Caki2 (cell line): ENCODE results near the gene ITSN1. TPM values are rescaled to one million over a fixed set of nuclear protein-coding genes. Genes with fewer than 3 reads are reported as not detected.
A peak's percentile ranks its signal among the peaks of the same experiment; 100 is the strongest.

Source experiments
- DNase-seq: peaks from one replicate; pipeline ENCODE4 v3.0.0-alpha.2; 2015; ENCODE audit warnings: low read depth
- in situ Hi-C: cut with HindIII; loops from 2 replicates; pipeline ENCODE4 v1.10.0; 2016; ENCODE audit warnings: low sequenced_read_pairs, low pct_unique_long_range_greater_than_20kb, mixed read lengths
- total RNA-seq: library from RNA; depleted of rRNA; stranded (reverse); fragments of >200 nt; shearing (Covaris generic); gene quantifications from 2 replicates; pipeline ENCODE4 v1.2.3, GENCODE V29; 2014; ENCODE audit warnings: low replicate concordance

The ITSN1 gene
- total RNA-seq, 1 experiment from 2014 or later: 36.1 TPM

DNA sequence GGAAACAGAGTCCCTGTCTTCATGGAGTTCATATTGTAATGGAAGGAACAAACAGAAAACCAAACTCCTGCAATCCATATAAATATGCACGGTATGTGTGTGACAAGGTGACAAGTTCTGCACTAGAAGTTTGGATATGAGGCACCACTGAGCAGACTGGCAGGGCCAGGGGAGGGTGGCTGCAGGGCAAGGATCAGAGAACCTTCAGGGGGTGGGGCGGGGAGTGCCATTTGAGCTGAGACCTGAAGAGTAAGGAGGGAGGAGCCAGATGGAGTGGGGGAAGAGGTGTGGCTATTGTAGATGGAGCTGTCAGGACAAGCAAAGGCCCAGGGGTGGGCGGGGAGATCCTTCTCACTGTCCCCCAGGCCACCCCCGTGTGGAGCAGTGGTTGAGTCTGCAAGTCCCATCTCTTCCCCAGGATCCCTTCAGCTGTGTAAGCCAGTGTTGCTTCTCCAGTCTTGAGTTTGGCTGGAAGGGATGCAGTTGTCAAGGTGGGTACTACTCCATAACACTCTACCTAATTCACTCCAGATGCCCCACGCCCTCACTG lies 196.9 kb downstream of the ITSN1 start:
- DNase-seq: no peak
- in situ Hi-C loops: no loop called here

DNA sequence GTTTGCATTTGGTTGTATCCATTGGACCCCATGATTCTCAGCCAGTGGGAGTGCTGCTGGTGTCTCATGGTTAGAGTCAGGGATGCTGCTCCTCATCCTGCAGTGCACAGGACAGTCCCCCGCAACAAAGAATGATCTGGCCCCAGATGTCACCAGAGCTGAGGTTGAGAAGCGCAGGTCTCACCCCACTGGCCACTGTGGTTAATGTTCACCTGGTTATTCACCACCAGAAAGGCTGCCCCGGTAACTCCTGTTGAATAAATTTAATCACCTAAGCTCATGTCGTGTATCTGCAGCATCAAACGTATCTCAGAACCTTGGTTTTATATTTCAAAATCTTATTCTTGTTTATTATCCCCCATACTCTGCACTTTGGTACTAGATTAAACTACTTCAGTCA lies 197.5 kb downstream of the ITSN1 start:
- in situ Hi-C loops: no loop called here
- peak; percentile 37 for DNase-seq

DNA sequence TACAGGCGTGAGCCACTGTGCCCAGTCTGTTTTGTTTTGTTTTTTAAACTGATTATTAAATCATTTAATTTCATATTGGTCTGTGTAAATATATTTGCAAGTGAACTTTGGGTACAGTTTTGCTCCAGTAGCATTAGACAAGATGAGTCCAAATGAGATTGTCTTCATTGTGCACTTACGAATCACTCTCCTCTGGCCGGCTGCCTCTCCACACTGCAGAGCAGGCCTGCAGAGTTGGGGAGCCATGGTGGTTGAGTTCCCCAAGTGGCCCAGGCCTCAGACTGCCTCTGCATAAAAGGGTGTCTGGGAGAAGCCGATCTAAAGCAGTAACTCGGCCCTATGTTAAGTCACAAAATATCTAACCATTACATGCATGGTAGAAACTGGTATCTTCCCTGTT lies 198.5 kb downstream of the ITSN1 start:
- in situ Hi-C loops: no loop called here
- no peak for DNase-seq

DNA sequence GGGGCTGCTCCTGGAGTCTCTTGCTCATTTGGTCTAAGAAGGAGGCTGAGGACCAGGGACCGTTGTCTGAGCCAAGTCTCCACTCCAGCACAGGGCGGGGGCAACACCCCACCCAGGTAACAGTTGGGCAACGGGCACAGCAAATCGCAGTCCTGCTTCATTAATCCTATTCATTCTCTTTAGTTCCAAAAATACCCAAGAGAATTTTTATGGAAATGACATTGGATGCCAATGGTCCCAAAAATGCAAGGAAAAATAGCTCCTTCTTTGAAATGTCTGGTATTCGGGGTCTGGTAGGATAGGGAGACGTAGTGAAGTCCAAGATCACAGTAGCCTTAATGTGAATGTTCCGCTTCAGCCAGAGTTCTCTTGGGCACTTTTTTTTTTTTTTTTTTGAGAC lies 199.3 kb downstream of the ITSN1 start:
- DNase-seq: no peak
- in situ Hi-C loops: no loop called here

DNA sequence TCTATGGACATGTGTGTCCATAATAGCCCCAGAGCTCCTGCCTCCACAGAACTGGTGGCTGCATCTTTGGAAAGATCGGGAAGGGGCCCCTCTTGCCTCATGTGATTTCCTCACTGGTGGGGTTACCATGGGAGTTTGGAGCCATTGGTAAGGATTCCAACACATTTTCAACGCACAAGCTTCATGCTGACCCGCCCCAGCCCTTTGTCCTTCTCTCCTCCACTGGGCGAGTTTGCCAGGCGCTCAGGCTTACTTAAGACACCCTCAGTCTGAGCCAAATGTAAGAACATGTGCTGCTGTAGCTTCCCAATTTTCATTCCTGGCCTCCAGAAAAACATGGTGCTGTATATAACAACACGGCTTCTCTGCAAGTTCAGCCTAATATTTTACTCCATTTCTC lies 200.9 kb downstream of the ITSN1 start:
- no peak for DNase-seq
- in situ Hi-C loops: no loop called here

DNA sequence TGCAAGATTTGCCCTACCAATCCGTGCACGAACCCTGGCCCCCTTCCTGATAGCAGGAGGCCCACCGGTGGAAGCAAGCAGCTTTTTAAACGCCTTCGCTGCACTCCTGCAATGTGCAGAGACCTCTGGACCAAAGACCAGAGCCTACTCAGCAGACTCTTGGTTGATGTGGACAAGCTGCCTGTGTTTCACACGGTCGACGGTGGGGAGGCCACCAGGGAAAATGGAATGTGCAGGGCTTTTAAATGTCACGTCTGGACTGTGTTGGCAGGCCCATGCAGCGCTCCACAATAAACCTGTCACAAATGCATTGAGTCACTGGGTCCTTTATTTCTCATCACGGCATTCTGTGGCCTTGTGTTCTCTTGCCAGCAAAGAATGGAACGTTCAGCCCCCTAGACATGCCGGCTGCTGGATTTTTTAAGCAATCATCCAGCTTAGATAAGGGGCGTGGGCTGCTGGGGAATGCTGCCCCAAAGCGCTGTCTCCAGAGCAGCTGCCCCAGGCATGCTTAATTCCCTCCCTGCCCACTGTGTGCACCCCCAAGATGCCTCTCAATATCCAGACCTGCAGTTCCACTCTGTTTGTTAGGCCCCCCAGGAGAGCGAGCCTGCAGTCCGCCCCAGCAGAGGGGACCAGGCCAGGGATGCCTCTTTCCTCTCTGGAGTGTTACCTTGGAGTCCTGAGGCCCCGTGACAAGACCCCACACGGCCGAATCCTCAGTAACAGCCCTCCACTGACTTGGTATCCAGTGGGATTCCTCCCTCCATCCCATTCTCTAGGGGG lies 202.0 kb downstream of the ITSN1 start:
- in situ Hi-C loops: no loop called here
- no peak for DNase-seq

DNA sequence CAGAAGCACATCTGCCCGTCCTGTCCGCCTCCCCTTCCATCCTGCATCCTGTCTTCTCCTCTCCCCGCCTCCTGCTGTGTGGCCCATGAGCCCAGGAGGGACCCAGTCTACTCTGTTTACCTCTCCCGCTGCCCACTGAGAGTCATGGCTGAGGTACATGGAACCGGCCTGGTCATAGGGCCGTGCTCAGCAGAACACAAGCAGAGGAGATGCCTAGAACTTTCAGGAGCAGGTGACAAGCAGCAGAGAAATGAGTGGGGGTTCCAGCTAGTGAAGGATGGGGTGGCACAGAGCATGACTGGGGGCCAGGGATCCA lies 202.5 kb downstream of the ITSN1 start:
- in situ Hi-C loops: no loop called here
- no peak for DNase-seq

DNA sequence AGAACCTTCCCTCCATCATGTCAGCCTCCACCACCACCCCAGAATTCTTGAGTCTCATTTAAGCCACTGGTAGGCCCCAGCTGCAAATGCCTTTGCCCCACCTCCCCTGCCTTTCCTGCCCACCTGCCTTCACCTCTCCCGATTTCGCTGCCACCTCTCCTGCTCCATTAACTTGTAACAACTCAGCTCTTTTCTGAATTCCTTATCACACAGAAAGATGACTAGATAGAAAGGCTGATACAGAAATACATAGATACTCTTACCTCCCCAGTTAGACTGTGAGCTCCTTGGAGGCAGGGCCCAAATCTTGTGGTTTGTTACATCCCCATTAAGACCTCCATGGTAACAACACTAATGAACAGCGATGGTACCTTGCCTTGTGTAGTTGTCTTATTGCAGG lies 203.8 kb downstream of the ITSN1 start:
- no peak for DNase-seq
- in situ Hi-C loops: no loop called here

DNA sequence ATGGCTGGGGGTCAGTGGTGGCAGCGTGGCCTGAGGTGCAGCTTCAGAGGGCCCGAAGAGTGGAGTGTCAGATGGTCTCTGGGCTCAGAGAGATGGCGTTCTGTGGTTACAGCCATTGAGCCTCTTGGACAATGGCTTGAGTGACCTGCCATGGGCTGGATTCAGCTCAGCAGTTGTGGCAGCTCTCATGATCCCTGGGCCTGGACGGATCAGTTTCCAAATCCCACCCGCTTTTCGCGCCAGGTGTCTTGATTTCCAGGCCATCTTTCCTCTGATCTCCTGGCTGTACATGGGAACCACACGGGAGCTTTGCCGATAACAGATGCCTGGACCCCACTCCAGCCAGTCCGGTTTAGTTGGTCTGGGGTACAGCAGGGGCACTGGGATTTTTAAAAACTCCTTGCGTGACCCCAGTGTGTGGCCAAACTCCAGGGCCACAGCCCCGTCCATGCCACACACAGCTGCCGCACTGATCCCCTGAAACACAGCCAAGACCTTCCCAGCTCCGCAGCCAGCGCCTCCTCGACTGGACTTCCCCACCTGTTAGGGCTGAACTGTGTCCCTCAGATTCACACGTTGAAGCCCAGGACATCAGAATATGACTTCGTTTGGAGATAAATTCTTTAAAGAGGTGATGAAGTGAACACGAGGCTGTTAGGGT lies 205.4 kb downstream of the ITSN1 start:
- in situ Hi-C loops: no loop called here
- no peak for DNase-seq

DNA sequence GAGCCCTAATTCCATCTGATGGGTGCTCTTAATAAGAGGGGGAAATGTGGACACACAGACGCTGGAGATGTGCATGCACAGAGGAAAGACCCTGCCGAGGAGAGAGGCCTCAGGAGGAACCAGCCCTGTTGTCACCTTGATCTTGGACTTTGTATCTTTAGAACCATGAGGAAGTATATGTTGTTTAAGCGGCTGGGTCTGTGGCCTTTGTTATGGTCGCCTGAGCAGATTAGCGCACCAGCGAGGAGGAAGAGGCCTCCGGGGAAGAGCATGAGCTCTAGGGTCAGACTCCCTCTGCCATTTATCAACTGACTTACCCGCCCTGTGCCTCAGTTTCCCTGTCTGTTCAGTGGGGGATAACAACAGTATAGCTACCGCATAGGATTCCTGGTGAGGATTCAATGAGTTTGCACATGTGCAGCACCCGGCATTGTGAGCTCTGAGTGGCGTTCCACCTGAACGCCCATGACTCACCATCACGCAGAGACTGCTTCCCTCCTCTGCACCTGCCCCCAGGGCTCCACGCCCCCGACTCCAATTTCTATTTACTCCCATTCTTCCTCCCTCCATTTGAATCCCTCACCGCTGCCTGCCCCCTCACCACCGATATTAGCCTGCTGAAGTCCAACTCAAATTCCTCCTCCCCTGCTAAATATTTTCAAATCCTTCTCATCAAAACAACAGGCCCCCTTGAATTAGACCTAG lies 206.1 kb downstream of the ITSN1 start:
- peak; percentile 87 for DNase-seq
- in situ Hi-C loops: no loop called here

DNA sequence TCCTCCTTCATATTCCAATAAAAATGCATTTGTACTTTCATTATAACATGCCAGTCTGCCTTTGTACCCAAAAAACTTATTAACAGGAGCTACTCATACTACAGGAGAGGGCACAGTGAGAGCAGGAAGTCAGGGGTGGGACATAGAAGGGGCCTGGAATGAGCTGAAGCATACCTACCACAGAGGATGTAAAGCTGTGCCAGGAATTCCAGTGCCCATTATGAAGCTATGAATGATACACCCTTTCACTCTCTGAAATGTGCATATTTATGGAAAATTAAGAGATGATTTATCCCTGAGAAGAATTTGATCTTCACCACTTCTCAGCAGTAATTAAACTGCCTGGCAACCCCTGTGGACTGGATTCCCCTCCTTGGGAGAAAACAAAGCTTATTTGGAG lies 207.5 kb downstream of the ITSN1 start:
- in situ Hi-C loops: no loop called here

DNA sequence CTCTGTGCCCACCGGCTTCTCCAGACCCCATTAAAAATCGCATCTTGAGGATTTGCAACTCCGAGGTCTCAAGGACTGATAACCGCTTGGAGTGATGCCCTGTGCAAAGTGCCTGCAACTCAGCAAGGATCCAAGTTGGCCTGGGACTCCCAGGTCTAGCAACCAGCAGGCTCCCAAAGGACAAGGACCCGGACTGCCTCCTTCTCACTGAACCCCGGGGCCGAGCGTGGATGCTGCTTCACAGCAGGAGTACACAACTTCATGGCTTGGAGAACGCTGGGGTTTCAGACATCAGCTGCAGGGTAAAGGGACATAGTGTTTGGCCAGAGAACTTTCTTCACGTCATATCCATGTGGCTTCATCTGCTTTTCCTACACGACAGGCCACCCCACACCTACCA lies 208.1 kb downstream of the ITSN1 start:
- in situ Hi-C loops: no loop called here

More for the DNA sequence above, 207.5 kb downstream of the ITSN1 start:
- no peak for DNase-seq

DNA sequence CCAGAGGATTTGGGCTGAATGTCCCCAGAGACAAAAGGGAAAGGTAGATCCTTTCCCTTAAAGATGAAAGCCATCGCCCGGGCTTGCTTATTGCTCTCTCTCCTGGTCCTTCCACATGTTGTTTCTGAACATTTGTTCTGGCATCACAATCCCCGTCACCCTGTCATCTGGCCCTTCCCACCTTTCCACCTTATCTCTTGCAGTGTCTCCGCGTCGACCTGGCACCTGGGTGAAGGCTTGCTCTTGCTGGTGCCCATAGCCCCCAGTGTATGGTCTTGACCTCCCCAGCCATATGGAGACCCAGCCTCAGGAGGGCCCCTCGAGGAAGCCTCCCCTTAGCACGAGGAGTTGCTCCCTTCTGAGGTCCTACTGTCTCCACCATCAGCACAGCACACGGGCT lies 208.7 kb downstream of the ITSN1 start:
- no peak for DNase-seq
- in situ Hi-C loops: no loop called here

More for the DNA sequence above, 208.1 kb downstream of the ITSN1 start:
- no peak for DNase-seq

DNA sequence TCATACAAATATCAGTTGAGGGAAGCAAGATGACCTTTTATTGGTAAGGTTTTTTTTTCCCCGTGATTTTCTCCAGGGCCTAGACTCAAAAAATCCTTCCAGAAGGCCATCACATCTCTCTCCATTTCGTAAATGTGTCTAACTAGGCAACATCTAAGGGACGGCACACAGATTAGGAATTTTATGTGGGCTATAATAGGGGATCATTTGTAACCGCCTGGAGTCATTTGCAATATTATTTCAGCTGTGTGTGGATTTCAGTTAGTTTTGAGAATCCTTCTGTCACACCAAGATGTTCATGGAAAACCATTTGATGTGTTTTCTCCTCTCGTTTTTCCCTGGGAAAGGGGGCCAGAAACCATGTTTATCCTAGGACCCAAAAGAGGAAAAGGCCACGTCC lies 210.2 kb downstream of the ITSN1 start:
- DNase-seq: no peak
- in situ Hi-C loops: no loop called here

DNA sequence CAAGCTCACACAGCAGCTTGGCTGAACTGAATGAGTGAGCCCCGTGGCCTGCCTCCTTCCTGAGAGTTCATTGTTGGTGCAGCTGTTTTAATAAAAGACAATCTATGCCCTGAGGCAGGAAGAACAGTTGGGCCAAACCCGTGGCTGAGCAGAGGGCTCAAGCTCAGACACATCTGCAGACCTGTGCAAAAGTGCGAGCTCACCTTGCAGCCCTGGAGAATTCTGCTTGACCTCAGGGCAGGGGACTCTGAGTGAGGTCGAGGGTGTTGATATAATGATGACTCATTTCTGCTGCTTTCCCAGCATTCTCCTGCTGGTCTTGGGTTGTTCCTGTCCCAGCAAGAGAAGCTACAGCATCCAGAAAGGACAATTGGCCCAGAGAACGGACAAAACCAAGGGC lies 212.3 kb downstream of the ITSN1 start:
- peak; percentile 34 for DNase-seq
- in situ Hi-C loops: no loop called here

DNA sequence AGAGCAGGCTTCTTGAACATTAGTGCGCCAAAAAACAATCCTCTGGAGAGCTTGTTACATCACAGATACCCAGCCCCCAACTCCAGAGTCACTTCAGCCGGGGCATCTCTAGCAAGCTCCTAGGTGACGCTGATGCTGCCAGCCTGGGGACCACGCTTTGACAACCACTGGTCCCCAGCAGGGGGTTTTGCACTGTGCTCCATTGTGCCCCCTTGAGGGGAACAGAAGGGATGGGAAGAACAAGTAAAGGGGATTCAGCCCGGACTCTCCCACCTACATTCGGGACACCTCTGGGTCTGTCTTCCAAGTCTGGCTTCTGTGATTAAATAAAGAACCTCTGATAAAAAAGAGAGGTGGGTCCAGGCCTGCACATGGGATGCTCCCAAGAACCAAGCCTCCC lies 212.9 kb downstream of the ITSN1 start:
- DNase-seq: no peak
- in situ Hi-C loops: no loop called here

DNA sequence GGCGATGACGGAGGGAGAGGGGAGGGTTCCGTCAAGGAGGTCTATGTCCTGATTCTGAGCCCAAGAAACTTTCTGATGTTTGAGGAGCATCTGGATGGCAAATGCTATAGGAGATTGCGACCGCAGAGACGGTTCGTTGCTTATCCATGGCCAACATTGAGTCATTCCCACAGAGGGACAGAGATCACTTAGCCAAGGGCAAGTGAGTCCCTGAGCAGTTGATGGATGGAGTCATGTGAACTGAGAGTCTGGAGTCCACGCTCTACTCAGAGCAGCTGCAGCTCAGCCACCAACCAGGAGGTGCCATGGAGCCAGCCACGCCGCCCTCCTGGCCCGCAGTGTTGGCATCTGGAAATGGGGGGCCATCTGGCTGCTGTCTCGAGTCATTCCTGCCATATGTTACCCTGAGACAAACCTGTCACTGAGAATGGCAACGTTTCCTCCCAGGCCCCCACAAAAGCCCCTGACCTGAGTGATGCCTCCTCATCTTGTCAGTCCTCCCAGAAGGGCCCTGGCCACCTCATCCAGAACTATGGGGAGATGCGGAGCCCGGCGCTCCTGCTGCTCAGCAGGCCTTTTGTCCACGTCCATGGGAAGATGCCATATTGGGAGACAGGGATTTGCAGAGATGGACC lies 214.7 kb downstream of the ITSN1 start:
- DNase-seq: peak; percentile 21
- in situ Hi-C loops: no loop called here

DNA sequence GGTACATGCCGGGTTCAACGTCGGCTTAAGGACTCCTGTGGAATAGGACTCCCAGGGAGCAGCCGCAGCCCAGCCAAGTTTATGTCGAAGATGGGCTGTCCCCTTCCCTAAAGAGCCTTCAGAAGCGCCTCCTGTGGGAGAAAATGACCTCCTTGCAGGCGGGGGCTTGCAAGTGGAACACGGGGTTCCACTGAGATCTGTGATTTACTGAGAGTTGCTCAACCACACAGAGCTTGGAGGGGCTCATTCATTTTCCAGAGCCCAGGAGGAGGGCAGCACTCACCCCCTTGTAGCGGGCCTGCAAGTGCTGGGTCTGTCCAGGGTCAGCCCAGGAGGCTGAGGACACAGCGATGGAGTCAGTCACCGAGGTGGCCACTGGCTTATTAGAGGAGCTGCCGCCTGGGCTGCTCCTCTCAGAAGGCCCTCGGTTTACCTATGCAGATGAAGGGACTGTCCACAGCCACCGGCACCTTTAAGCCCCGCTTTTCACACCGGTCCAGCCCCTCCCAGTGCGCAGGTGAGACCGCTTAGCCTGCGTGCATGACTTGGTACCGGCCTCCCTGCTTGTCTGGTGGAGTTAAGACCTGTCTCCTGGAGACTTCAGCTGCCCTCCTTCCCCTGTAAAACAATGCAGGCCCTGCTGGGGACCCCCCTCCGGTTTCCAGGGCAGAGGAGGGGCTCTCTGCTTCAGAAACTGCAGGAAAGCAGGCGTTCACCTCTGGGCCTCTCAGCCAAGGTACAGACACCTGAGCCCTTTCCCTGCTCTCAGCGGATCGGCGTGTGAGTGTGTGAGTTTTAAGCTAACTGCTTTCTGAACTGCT lies 215.8 kb downstream of the ITSN1 start:
- DNase-seq: no peak
- in situ Hi-C loops: no loop called here
